HEK293T (cell line): ENCODE measurements around the gene ANKS6.

Source experiments
- CTCF ChIA-PET: fragments of 350-600 bp; formaldehyde crosslinking; extraction: SDS; loops from one replicate; lab custom pipeline; 2021; ENCODE audit warnings: antibody characterized with exemption, inconsistent platforms; lab: Yijun Ruan, JAX
- POLR2A ChIA-PET: fragments of 350-600 bp; formaldehyde crosslinking; extraction: SDS; loops from one replicate; lab custom pipeline; 2020; ENCODE audit warnings: antibody characterized with exemption, inconsistent platforms; lab: Yijun Ruan, JAX
- DNase-seq: peaks from one replicate; pipeline ENCODE4 v3.0.0; 2012; ENCODE audit warnings: mixed read lengths; ENCODE audit errors: extremely low spot score
- ARNT ChIP-seq: fragments of 450-650 bp; IDR thresholded peaks from 2 replicates; pipeline ENCODE4 v1.6.1; 2017; ENCODE audit warnings: mild to moderate bottlenecking
- BHLHE40 ChIP-seq: fragments of 450-650 bp; IDR thresholded peaks from 2 replicates; pipeline ENCODE4 v1.6.1; 2016; ENCODE audit warnings: mild to moderate bottlenecking, moderate library complexity, borderline replicate concordance
- CTBP1 ChIP-seq: fragments of 450-650 bp; IDR thresholded peaks from 2 replicates; pipeline ENCODE4 v1.6.1; 2016; ENCODE audit warnings: borderline replicate concordance
- ELF4 ChIP-seq: fragments of 450-650 bp; IDR thresholded peaks from 2 replicates; pipeline ENCODE4 v1.6.1; 2017; ENCODE audit warnings: antibody characterized with exemption
- FOXA1 ChIP-seq: fragments of 450-650 bp; IDR thresholded peaks from 2 replicates; pipeline ENCODE4 v1.6.1; 2016; ENCODE audit warnings: mild to moderate bottlenecking
- FOXK2 ChIP-seq: fragments of 450-650 bp; IDR thresholded peaks from 2 replicates; pipeline ENCODE4 v1.6.1; 2016; ENCODE audit warnings: mild to moderate bottlenecking
- FOXM1 ChIP-seq: fragments of 450-650 bp; IDR thresholded peaks from 2 replicates; pipeline ENCODE4 v1.6.1; 2017; ENCODE audit warnings: mild to moderate bottlenecking, borderline replicate concordance
- HDGF ChIP-seq: fragments of 450-650 bp; IDR thresholded peaks from 2 replicates; pipeline ENCODE4 v1.6.1; 2017; ENCODE audit warnings: antibody characterized with exemption, borderline replicate concordance
- L3MBTL2 ChIP-seq: fragments of 450-650 bp; conservative IDR thresholded peaks from 2 replicates; pipeline ENCODE4 v1.6.1; 2016; ENCODE audit warnings: mild to moderate bottlenecking
- LEF1 ChIP-seq: fragments of 450-650 bp; IDR thresholded peaks from 2 replicates; pipeline ENCODE4 v1.6.1; 2017; ENCODE audit warnings: mild to moderate bottlenecking, borderline replicate concordance
- NFRKB ChIP-seq: fragments of 450-650 bp; IDR thresholded peaks from 2 replicates; pipeline ENCODE4 v1.6.1; 2016; ENCODE audit warnings: mild to moderate bottlenecking, moderate library complexity
- PKNOX1 ChIP-seq: fragments of 450-650 bp; IDR thresholded peaks from 2 replicates; pipeline ENCODE4 v1.6.1; 2016
- SP1 ChIP-seq: fragments of 450-650 bp; IDR thresholded peaks from 2 replicates; pipeline ENCODE4 v1.6.1; 2017
- SUZ12 ChIP-seq: fragments of 450-650 bp; IDR thresholded peaks from 2 replicates; pipeline ENCODE4 v1.6.1; 2016; ENCODE audit warnings: mild to moderate bottlenecking
- TARDBP ChIP-seq: fragments of 450-650 bp; IDR thresholded peaks from 2 replicates; pipeline ENCODE4 v1.6.1; 2016
- ZNF384 ChIP-seq: fragments of 450-650 bp; IDR thresholded peaks from 2 replicates; pipeline ENCODE4 v1.6.1; 2016

The ANKS6 gene

GRCh38 chr9:98790134-98790841 is 6.1 kb downstream of the ANKS6 start:
- TF ChIP-seq L3MBTL2 (no peak), ELF4 (no peak), BHLHE40 (no peak), CTBP1 (no peak), PKNOX1 (no peak), NFRKB (no peak), ZNF384 (no peak), FOXM1 (no peak), FOXA1 (no peak), FOXK2 (no peak)
- DNase-seq = no peak
- POLR2A ChIA-PET = no interaction called here
- CTCF ChIA-PET = interaction anchor here (0.9 kb wide), 1 partner anchor 16 kb away, joined by 4 read pairs; no protein-coding TSS in a partner anchor

- POLR2A ChIA-PET = interaction anchor here (0.7 kb wide), 1 partner anchor 13 kb away, joined by 3 read pairs; no protein-coding TSS in a partner anchor
- CTCF ChIA-PET = interaction anchor here (0.9 kb wide), 1 partner anchor 15 kb away, joined by 4 read pairs; no protein-coding TSS in a partner anchor
- DNase-seq = no peak
- TF ChIP-seq FOXK2 = no peak
- TF ChIP-seq SUZ12 = no peak
- no peak for TF ChIP-seq FOXM1
- no peak for TF ChIP-seq L3MBTL2
- no peak for TF ChIP-seq BHLHE40
- TF ChIP-seq SP1 = no peak
- no peak for TF ChIP-seq ZNF384
- no peak for TF ChIP-seq TARDBP
- TF ChIP-seq HDGF = no peak
- TF ChIP-seq CTBP1 = no peak
- no peak for TF ChIP-seq PKNOX1
- TF ChIP-seq ELF4 = no peak
- TF ChIP-seq LEF1 = no peak
- TF ChIP-seq ARNT = no peak
- no peak for TF ChIP-seq FOXA1
Observed at GRCh38 chr9:98789483-98790133, 6.7 kb downstream of the ANKS6 start.

GRCh38 chr9:98787766-98788335 is 8.5 kb downstream of the ANKS6 start:
- CTCF ChIA-PET = no interaction called here

GRCh38 chr9:98786750-98787510 is 9.4 kb downstream of the ANKS6 start:
- CTCF ChIA-PET = interaction anchor here (0.6 to 2.8 kb wide), 2 partner anchors 11 to 15 kb away, joined by 3 to 10 read pairs; no protein-coding TSS in a partner anchor
- TF ChIP-seq PKNOX1 = no peak
- no peak for TF ChIP-seq ELF4
- TF ChIP-seq L3MBTL2 = no peak
- no peak for TF ChIP-seq FOXA1
- TF ChIP-seq FOXM1 = no peak
- no peak for TF ChIP-seq SUZ12
- no peak for TF ChIP-seq ZNF384
- TF ChIP-seq ARNT = no peak
- no peak for TF ChIP-seq FOXK2
- no peak for TF ChIP-seq TARDBP
- TF ChIP-seq HDGF = no peak
- TF ChIP-seq LEF1 = no peak
- TF ChIP-seq CTBP1 = no peak
- TF ChIP-seq NFRKB = no peak
- no peak for TF ChIP-seq BHLHE40
- no peak for TF ChIP-seq SP1
- DNase-seq = no peak
- POLR2A ChIA-PET = no interaction called here

More at GRCh38 chr9:98787766-98788335, 8.5 kb downstream of the ANKS6 start:
- TF ChIP-seq FOXK2 (no peak), ELF4 (no peak), BHLHE40 (no peak), ZNF384 (no peak), FOXM1 (no peak), HDGF (no peak), FOXA1 (no peak), SUZ12 (no peak), ARNT (no peak), SP1 (no peak), TARDBP (no peak), L3MBTL2 (no peak), LEF1 (no peak), CTBP1 (no peak)
- no peak for DNase-seq
- POLR2A ChIA-PET = no interaction called here
